ENCODE measurements around the gene KCNK4. TPM values are rescaled to one million over a fixed set of nuclear protein-coding genes. Genes with fewer than 3 reads are reported as not detected.

Gene KCNK4
- total and polyA plus RNA-seq, 8 donors: not detected

GRCh38 chr11:64340671-64341335 is 49.7 kb downstream of the KCNK4 start:
- WGBS, 5 donors: 32 to 48% (median 40%) methylated on average over 20 to 33 of the region's 33 CpGs
- peak; percentile 61 to 67 for DNase-seq
- no peaks in the 10 kb centered on the region for H3K27me3 ChIP-seq
- peaks cover 0 to 14% (median 0%) of the 10 kb centered on the region in 4 donors for H3K36me3 ChIP-seq
- H3K27ac ChIP-seq: peak overlapping the region in 3 of 5 donors; percentile 18 to 82 (median 65)
- intact Hi-C loops (cut with DNase I; ENCODE audit: low total_unique reads): no loop called here
- H3K4me3 ChIP-seq: peak overlapping the region; percentile 26 to 47 (median 39)
- peaks cover 13 to 41% (median 31%) of the 10 kb centered on the region in 4 donors for H3K4me1 ChIP-seq
- H3K9me3 ChIP-seq: no peaks in the 10 kb centered on the region
- no peak for TF ChIP-seq POLR2A (IDR thresholded peaks at IDR 0.05)
- no peak for TF ChIP-seq CTCF (IDR thresholded peaks at IDR 0.05)
- TF ChIP-seq POLR2AphosphoS5 (IDR thresholded peaks at IDR 0.05): no peak
- TF ChIP-seq EP300 (IDR thresholded peaks at IDR 0.05): no peak

DNA sequence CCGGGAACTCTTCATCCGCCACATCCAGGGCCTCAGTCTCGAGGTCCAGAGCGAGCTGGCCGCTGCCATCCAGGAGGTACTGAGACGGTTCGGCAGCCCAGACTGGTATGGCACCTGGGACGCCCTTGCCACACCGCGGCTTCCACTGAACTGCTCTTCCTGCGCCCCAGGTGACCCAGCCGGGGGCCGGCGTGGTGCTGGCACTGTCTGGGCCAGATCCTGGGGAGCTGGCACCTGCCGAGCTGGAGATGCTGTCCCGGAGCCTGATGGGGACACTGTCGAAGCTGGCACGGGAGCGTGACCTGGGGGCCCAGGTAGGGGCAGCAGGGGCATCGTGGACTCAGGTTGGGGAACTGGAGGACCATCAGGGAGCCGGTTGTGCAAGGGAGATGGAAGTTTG is 50.3 kb downstream of the KCNK4 start:
- WGBS, 5 donors: 75 to 85% (median 79%) methylated on average over 4 to 21 of the region's 21 CpGs
- intact Hi-C loops (cut with DNase I; ENCODE audit: low total_unique reads): no loop called here
- Histone ChIP-seq H3K4me1 (peaks cover 13 to 41% (median 31%) of the 10 kb centered on the region in 4 donors), H3K27me3 (no peaks in the 10 kb centered on the region), H3K27ac (peak overlapping the region in 2 of 5 donors; percentile 75 to 80), H3K36me3 (peaks cover 0 to 14% (median 0%) of the 10 kb centered on the region in 4 donors), H3K4me3 (peak overlapping the region in 2 of 4 donors; percentile 43 to 47), H3K9me3 (no peaks in the 10 kb centered on the region)
- DNase-seq: no peak
- TF ChIP-seq EP300 (IDR thresholded peaks at IDR 0.05) (no peak), POLR2A (IDR thresholded peaks at IDR 0.05) (no peak), CTCF (IDR thresholded peaks at IDR 0.05) (no peak)

DNA sequence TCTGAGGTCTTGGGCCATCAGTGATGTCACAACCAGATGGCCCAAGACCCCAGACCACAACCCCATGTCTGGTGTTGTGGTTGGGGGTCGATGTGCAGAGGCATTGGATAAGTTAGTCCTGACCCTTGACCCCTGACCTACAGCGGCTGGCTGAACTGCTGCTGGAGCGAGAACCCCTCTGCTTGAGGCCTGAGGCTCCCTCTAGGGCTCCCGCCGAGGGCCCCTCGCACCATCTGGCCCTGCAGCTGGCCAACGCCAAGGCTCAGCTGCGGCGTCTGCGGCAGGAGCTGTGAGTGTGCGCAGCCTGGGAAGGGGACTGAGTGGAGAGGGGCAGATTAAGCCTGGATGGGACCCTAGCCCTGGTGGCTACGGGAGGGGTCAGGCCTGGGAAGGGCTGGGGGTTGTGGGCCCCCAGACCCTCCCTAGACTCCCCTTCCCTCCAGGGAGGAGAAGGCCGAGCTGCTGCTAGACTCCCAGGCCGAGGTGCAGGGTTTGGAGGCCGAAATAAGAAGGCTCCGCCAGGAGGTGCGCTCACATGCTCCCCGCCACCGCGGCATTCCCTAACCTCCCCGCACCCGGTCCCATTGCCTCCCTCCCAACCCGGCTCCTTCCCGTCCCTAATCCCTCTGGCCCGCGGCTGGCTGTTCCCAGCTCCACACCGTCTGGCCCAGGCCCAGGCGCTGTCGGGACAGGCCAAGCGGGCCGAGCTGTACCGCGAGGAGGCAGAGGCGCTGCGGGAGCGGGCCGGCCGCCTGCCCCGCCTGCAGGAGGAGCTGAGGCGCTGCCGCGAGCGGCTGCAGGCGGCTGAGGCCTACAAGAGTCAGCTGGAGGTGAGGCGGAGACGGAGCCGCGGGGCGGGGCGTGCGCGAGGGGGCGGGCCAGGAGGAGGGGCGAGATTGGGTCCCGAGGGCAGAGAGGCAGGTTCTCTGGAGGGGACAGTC is 51.0 kb downstream of the KCNK4 start:
- Histone ChIP-seq H3K27me3 (no peaks in the 10 kb centered on the region), H3K27ac (peak overlapping the region; percentile 75 to 81 (median 77)), H3K9me3 (no peaks in the 10 kb centered on the region), H3K36me3 (peaks cover 0 to 14% (median 0%) of the 10 kb centered on the region in 4 donors), H3K4me1 (peaks cover 13 to 45% (median 32%) of the 10 kb centered on the region in 4 donors), H3K4me3 (peak overlapping the region; percentile 30 to 44 (median 34))
- intact Hi-C loops (cut with DNase I; ENCODE audit: low total_unique reads): no loop called here
- TF ChIP-seq CTCF (IDR thresholded peaks at IDR 0.05) (peak in 5 of 7 experiments; percentile 37 to 66 (median 50)), POLR2A (IDR thresholded peaks at IDR 0.05) (peak in 1 of 4 donors; percentile 23), POLR2AphosphoS5 (IDR thresholded peaks at IDR 0.05) (peak; percentile 51 to 82 (median 76)), EP300 (IDR thresholded peaks at IDR 0.05) (no peak)
- 16 to 38% (median 19%) methylated on average over 22 to 55 of the region's 55 CpGs for whole genome bisulfite sequencing, 5 donors
- DNase-seq: peak; percentile 96
